HG03354 (cell line): ENCODE measurements around the gene KL.

Experiments
- ATAC-seq: cut with Tn5 transposase; IDR thresholded peaks from one replicate; pipeline ENCODE4 v1.9.1; 2021; ENCODE audit warnings: mild to moderate bottlenecking; ENCODE audit not compliant: unreplicated experiment, poor library complexity, severe bottlenecking

Gene KL

DNA sequence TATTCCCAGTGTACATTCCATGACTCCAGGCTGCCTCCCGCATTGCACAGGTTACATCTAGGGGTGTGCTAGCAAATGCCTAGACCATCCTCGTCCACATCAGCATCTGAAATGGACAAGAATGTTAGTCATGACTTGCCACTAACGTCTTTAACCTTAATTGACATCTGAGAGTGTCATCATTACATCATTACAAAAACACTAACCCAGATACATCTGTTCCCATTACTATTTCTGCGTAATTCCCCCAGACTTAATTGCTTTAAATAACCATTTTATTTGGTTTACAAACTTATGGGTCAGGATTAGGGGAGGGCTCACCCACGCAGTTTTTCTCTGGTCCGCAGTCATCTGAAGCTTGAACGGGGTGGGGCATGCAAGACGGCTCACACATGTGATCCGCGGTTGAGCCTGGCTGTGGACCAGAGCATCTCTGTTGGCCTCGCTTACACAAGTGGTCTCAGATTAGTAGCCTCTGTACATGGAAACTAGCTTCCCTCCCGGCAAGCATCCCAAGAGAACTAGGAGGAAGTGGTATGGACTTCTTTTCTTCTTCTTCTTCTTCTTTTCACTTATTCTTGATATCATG is 15.9 kb downstream of the KL start:
- ATAC-seq, result no peak

DNA sequence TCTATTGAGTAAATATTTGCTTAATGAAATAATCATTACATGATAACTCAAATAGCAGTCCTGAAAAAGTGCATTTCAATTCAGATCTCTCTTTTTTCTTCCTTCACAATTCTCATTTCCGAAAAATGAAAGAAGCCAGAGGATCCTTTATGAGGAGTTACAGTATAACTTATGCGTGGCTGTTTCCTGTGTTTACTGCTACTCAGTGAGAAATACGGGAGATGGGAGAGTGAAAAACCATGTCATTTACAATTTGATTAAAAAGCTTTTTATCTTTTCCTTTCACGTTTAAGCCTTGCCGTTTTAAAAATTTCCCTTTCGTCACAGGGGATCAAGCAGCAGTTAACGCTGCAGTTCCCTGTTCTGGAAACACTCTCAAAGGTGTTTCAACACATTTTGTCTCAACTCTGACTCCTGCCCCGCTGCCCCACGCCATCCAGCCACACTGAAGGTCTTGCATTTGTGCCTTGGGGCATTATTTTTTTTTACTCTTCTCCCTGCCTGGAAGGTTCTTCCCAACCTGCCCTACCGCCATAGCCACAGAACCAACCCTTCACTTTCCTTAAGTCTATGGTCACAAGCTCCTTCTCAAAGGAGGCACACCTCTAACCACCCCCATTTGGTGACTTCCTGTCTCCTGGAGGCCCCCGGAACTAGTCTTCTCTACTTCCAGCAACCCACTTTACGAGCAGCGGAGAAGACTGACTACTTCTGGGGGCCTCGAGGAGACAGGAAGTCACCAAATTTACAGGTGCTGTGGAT is 17.0 kb downstream of the KL start:
- peak; percentile 95 for ATAC-seq

DNA sequence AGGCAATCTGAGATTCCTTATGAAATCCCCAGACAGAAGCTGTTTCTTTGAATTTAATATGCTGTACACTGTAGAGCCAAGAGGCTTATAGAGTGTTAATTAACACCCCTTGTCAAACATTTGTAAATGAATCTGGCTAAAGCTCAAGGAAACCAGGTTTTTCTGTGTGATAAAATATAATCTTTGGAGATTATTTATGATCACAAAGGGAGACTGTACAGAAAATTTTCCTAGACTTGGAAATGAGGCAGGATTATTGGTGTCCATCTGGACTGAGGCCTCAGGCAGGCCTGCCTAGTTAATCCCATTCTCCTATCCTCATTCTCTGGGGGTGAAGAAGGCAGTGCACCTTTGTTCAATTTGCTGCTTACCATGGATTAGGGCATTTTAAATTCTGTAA is 17.8 kb downstream of the KL start:
- ATAC-seq, result peak; percentile 5

DNA sequence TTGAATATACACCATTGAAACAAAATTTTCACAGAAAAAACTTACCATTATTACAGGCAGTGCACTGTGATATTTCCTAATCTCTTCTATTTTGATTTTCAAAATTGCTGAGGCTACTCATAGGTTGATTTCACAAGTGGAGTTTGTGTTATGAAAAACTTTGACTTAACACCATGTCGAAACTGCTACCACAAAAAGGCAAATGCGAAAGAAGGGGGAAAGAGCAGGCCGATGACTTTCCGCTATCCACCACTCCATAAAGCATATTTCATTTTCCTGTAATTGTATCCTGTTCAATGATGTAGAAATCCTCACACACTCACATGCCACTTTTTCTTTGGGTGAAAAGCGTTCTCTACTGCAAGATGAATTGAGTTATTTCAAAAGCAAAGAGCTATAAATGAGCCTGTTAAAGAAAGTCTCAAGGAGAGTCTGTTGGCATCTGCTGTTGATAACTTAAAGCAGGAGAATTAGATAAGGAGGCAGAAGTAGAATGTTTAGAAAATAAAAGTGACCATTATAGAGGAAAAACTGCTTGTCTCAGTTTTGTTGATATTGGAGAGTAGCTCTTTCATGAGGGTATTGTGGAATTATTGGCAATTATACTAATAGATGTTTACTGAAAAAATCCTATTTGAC is 18.8 kb downstream of the KL start:
- ATAC-seq, result no peak

DNA sequence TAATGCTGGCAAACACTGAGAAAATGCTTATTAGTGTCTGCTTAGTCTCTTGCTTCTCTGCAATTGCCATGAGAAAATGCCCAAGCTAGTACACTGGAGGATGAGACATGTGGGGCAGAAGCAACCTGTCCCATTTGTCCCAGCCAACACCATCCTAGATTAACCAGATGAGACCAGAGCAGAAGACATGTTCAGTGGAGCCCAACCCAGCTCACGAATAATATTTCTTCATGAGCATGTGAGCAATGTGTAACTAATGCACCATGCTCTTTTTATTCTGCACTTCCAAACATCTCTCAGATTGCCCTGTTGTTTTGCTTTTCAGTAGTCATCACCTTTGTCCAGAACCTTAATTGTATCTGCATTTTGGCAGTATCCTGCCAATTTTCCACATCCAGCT is 21.4 kb downstream of the KL start:
- no peak for ATAC-seq

DNA sequence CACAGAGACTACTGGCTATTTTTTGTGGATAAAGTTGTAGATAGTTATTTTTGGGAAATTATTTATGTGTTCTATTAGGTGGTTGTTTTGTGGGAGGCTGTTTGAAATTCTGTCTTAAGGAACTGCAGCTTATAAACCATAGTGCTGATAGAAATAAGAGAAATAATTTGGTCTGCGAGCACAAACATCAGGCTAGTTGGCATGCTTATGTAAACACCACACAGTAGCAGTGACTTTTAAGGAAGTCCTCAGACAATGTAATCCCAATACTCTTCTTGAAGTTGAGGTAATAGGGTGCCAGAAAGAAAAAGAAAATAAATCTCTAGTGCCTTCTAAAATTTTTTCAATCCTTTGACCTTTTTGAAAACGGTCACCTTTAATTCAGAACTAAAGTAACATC is 23.9 kb downstream of the KL start:
- no peak for ATAC-seq

DNA sequence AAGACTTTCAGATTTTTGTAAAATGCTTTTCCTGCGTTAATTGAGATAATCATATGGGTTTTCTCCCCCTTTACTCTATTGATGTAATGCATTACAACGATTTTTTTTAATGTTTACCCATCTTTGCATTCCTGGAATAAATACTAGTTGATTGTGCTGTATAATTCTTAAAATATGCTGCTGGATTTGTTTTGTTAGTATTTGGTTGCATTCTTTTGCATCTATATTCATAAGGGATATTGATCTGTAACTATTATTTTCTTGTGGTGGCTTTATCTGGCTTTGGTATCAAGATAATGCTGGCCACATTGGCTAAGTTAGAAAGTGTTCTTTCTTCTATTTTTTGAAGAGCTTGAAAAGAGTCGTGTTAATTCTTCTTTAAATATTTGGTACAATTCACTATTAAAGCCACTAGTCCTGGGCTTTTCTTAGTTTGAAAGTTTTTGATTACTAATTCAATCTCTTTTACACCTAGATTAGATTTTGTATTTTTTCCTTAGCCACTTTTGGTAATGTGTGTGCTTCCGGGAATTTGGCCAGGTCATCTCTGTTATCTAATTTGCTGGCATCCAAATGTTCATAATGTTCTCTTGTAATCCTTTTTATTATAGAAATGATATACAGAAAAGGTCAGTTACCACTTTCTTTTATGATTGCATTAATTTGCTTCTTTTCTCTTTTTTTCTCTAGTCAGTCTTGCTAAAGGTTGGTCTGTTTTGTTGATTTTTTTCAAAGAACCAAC is 29.8 kb downstream of the KL start:
- ATAC-seq, result no peak

DNA sequence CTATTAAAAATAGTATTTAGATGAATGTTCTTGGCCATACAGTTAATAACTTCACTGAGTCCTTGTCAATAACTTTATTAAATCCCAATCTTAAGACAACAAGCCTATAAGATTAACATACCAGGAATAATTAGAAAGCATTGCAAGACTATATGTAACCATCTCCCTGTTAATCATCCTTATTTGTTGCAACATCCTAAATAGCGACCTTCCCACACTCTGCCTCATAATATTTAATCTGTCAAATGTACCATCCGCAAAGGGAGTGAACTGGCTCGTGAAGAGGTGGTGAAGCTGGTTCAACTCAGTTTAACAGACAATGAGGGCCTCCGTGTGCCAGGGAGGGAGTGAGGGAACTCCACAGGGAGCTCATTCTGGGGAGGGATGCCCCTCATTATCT is 33.9 kb downstream of the KL start:
- ATAC-seq, result no peak

DNA sequence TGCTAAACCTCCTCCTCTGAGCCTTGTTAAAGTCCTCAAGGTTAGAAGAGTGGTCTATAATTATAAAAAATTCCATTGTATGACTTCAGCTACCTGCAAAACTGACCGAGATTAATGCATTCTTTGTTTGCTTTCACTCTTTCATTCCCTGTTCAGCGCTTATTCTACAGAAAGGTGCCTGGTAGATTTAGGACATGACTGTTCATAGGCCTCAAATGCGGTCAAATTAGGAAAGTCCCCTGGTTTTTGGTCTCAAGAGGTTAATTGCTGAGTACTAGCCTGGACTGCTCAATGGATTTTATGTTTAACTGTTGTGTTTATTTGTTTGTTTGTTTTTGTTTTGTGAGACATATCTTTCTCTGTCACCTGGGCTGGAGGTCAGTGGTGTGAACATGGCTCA is 35.4 kb downstream of the KL start:
- ATAC-seq, result peak; percentile 61

DNA sequence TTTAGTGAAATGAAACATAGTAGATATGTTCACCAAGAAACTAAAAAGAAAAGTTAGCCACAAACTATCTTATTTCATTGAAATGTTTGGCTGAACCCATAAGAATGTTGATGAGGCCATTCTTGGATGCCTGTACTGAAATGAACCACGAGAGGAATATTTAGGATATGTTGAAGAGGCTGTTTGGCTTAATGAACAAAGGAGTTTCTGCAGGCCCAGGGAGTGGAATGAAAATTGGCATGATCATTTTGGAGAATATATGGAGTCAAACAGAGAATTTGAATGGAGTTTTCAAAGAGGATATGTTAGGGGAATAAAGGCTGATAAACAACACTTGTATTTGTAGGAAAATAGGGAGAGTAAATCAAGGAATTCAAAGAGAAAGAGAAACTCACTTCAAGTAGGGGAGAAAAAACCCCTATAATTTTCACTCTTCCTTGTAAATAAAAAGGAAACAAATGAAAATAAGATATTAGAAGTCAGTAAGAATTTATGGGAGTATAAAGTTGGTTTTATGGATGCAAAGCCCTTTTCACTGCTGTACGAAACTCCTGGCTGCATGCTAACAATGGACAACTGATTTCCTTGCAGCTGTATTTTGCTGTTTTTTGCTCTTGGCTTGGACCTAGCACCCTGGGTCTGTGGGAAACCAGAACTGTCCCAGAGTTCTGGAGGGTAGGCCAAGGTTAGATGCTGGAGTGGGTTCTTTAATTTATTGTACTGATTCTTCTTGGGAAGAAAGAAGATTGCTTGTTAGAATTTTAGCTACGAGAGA is 36.5 kb downstream of the KL start:
- no peak for ATAC-seq

DNA sequence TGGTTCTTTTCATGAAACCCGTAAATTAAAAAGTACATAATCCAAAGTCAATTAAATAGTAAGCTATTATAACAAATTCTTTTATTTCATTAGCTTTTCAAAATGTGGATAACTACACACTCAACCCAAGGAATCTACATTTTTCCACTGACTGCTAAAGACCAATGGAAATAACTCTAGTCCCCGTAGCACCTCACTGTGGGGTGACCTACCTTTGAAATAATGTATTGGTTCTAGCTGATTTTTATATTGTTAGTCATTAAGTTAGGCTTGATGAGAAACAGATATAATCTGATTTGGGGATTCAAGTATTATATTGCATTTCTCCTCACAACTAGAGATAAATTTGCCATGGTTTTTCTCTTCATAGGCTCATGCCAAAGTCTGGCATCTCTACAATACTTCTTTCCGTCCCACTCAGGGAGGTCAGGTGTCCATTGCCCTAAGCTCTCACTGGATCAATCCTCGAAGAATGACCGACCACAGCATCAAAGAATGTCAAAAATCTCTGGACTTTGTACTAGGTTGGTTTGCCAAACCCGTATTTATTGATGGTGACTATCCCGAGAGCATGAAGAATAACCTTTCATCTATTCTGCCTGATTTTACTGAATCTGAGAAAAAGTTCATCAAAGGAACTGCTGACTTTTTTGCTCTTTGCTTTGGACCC is 37.3 kb downstream of the KL start:
- ATAC-seq, result no peak

DNA sequence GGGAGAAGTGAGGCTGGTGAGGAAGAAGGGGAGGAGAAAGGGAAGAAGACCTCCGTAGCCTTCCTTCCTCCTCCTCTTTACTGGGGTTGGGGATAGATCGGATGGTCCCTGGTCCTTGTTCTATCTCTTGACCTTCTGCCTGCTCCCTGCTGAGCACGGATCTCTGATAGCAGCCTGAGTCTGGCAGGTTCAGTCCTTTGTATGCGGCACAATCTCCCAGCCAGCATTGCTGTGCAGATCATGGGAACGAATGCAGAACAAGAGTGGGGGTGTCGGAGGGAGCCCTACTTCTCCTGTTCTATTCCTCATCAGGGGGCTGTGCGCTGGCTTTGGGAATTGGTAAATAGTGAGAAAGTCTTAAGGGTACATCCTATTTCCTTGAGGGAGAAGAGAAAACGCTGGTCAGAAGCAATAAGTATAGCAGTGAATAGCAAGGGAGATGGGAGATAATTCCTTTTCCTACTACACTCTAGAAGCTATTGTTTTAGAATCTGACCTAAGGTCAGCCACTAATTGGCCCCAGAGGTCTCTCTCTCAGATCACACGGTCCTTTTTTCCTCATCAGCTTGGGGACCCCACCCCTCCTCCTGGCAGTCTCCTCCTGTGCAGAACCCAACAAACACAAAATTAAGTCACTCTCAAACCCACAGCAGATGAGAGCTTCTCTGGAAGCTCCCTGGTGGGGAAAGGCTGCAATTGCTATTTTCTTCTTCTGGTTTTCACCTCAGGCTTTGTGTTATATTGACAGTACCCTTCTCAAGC is 41.0 kb downstream of the KL start:
- ATAC-seq, result no peak

DNA sequence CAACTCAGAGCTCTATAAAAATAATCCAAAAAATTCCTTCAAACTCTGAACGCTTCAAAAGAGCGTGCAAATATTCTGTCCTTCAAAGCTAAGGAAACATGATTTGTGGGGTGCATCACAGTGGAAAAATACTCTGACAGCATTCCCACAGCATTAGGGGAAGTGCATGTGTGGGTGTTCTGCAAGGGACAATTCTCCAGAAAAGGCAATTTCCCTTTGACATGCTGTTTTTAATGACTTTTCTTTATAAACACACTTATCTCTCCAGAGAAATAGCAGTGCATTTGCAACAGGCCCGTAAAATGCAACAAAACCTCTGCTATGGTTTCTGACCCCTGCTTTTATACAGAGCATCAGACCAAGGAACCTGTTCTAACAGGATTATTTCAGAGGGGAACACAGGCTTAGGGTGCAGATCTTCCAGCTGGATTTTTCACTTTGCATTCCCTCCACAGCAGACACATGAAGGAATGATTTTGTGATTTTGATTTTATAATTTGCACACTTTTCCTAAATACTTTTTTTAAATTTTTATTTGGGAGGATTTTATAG is 42.6 kb downstream of the KL start:
- no peak for ATAC-seq

DNA sequence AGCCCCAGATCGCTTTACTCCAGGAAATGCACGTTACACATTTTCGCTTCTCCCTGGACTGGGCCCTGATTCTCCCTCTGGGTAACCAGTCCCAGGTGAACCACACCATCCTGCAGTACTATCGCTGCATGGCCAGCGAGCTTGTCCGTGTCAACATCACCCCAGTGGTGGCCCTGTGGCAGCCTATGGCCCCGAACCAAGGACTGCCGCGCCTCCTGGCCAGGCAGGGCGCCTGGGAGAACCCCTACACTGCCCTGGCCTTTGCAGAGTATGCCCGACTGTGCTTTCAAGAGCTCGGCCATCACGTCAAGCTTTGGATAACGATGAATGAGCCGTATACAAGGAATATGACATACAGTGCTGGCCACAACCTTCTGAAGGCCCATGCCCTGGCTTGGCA is 44.6 kb downstream of the KL start:
- no peak for ATAC-seq

DNA sequence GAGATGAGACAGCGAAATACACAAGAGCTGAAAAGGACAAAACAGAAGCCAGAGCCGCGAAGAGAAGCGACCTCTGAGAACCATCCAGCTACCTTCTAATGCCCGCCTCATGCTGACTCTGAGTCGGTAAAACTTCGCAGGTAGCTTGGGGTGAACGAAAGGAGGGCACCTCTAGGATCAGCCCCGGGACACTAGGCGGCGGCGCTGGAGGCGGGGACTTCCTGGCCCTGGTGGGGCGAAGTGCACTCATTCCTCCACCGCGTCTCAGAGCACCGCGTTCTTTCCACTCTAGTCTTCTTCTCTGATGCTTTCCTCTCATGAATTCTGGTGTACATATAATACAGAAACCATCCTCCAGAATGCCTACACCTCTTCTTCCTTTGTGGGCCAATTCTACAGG is 50.1 kb downstream of the KL start:
- ATAC-seq, result no peak

DNA sequence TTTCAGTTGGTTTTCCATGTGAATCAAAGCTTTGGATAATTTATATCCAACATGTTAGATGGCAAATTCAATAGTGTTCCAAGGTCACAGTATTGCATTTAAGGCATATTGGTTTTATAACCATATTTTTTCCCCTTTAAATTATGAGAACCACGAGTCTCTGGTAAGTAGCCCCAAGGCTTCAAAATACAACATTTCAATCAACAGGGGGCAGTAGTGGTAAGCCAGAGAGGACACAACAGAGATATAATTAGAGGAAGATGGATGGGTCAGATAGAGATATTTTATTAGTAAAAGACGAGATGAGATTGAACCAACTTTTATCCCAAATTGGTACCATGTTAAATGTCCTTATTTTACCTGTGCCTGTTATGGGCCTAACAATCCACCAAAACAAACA is 53.1 kb downstream of the KL start:
- ATAC-seq, result no peak

DNA sequence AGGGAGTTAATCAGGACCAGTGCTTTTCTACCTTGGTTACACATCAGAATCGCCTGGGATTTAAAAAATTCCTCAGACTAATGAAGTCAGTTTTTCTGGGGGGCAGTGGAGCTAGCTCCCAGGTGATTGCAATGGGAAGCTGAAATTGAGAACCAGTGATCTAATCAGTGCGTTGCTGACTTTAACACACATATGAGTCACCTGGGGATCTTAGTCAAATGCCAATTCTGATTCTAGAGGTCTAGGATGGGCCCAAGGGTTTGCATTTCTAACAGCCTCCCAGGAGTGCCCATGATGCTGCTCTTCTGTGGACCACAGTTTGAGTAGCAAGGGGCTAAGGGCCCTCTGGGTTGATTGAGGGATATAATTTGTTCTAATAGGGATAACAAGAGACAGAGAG is 54.5 kb downstream of the KL start:
- ATAC-seq, result no peak

DNA sequence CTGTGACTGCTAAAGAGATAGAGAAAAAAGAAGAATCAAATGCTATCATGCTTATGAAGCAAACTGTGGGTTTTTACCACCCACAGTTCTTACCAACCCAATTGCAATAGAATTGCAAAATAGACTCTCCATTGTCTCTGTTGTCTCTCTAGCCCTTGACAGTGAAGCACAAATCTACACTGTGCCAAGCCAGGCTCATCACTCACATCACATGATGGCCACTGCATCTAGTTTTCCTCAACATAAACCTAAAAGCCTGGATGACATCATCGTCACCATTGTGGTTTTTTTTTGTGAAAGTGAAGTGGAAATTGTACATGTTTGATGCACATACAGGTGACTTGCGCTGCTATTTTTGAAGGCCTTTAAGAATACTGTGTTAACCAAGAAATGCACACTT is 56.1 kb downstream of the KL start:
- ATAC-seq, result no peak
